Smooth muscle cell (in vitro differentiated cells): ENCODE measurements around the gene CMKLR1. TPM values are rescaled to one million over a fixed set of nuclear protein-coding genes. Genes with fewer than 3 reads are reported as not detected.

Source experiments
- DNase-seq: peaks from one replicate; lab custom pipeline; 2025; ENCODE audit not compliant: unreplicated experiment; lab: John Stamatoyannopoulos, UW
- H2AFZ ChIP-seq: fragments of 200-600 bp; sonication (generic); 2 replicates; pipeline ENCODE4 v1.6.0; 2016; ENCODE audit warnings: antibody characterized with exemption, low read depth, mild to moderate bottlenecking
- H3F3A ChIP-seq: fragments of 200-600 bp; sonication (generic); 2 replicates; pipeline ENCODE4 v1.6.0; 2017; ENCODE audit warnings: antibody characterized with exemption, low read depth
- H3K27ac ChIP-seq: fragments of 200-600 bp; sonication (generic); 2 replicates; pipeline ENCODE4 v1.5.1; 2016; ENCODE audit warnings: low read depth, mild to moderate bottlenecking
- H3K27me3 ChIP-seq: fragments of 200-600 bp; sonication (generic); 2 replicates; pipeline ENCODE4 v1.6.1; 2016; ENCODE audit warnings: low read depth, mild to moderate bottlenecking
- H3K36me3 ChIP-seq: fragments of 200-600 bp; sonication (generic); 2 replicates; pipeline ENCODE4 v1.5.1; 2016; ENCODE audit warnings: low read depth
- H3K4me1 ChIP-seq: fragments of 200-600 bp; sonication (generic); 2 replicates; pipeline ENCODE4 v1.5.1; 2016; ENCODE audit warnings: low read depth
- H3K4me2 ChIP-seq: fragments of 200-600 bp; sonication (generic); 2 replicates; pipeline ENCODE4 v1.6.0; 2016; ENCODE audit warnings: mild to moderate bottlenecking
- H3K4me3 ChIP-seq: fragments of 200-600 bp; sonication (generic); 2 replicates; pipeline ENCODE4 v1.5.1; 2016; ENCODE audit warnings: mild to moderate bottlenecking
- H3K79me2 ChIP-seq: fragments of 200-600 bp; sonication (generic); 2 replicates; pipeline ENCODE4 v1.6.0; 2016; ENCODE audit warnings: low read depth, mild to moderate bottlenecking
- H3K9ac ChIP-seq: fragments of 200-600 bp; sonication (generic); 2 replicates; pipeline ENCODE4 v1.6.0; 2016; ENCODE audit warnings: low read depth
- H3K9me3 ChIP-seq: fragments of 200-600 bp; sonication (generic); replicated peaks from 2 replicates; pipeline ENCODE4 v1.5.1; 2016; ENCODE audit warnings: low read depth
- H4K20me1 ChIP-seq: fragments of 200-600 bp; sonication (generic); 2 replicates; pipeline ENCODE4 v1.6.0; 2016; ENCODE audit warnings: low read depth
- CTCF ChIP-seq: fragments of 200-600 bp; sonication (generic); IDR thresholded peaks from 2 replicates; pipeline ENCODE4 v1.5.1; 2017; ENCODE audit warnings: borderline replicate concordance, mild to moderate bottlenecking, antibody characterized with exemption; ENCODE audit not compliant: insufficient read depth, poor library complexity, severe bottlenecking
- WGBS: methylation state at CpG from one replicate; pipeline ENCODE4 v1.1.7; 2016; ENCODE audit warnings: low lambda C conversion rate; 5-methylcytosine and 5-hydroxymethylcytosine counted together
- polyA plus RNA-seq: library from polyadenylated mRNA; unstranded; fragments of >200 nt; fragmentation: Nextera tagmentation; extraction: Ambion mirVana; gene quantifications from 2 replicates; pipeline ENCODE4 v1.2.1, GENCODE V29; 2016
- total RNA-seq: library from RNA; depleted of rRNA; stranded (reverse); fragments of >200 nt; gene quantifications from 2 replicates; pipeline ENCODE4 v1.2.3, GENCODE V29; 2014

The CMKLR1 gene
- total and polyA plus RNA-seq, 2 experiments from 2014 or later: 179 to 294 TPM

GRCh38 chr12:108310489-108310888 lies 28.6 kb downstream of the CMKLR1 start:
- no peaks in the 10 kb centered on the region for H3K4me1 ChIP-seq

GRCh38 chr12:108309674-108310312 lies 29.3 kb downstream of the CMKLR1 start:
- no peak overlapping the region for H3K4me3 ChIP-seq
- no peaks in the 10 kb centered on the region for H3K36me3 ChIP-seq
- no peak overlapping the region for H3K9ac ChIP-seq
- peaks cover 24% of the 10 kb centered on the region for H3F3A ChIP-seq
- 85% methylated on average over 2 of the region's 2 CpGs for WGBS
- H3K4me1 ChIP-seq: peaks cover 5% of the 10 kb centered on the region
- H3K27me3 ChIP-seq: no peaks in the 10 kb centered on the region
- H3K4me2 ChIP-seq: peak overlapping the region; percentile 49
- H3K9me3 ChIP-seq: no peaks in the 10 kb centered on the region
- no peak for DNase-seq
- H3K27ac ChIP-seq: peak overlapping the region; percentile 99
- TF ChIP-seq CTCF: no peak
- H4K20me1 ChIP-seq: no peaks in the 10 kb centered on the region
- H3K79me2 ChIP-seq: peaks cover 27% of the 10 kb centered on the region
- no peak overlapping the region for H2AFZ ChIP-seq

More at GRCh38 chr12:108310489-108310888, 28.6 kb downstream of the CMKLR1 start:
- Histone ChIP-seq H3K27ac (peak overlapping the region; percentile 99), H3K9me3 (no peaks in the 10 kb centered on the region), H3K79me2 (peaks cover 30% of the 10 kb centered on the region), H3F3A (peaks cover 25% of the 10 kb centered on the region), H4K20me1 (no peaks in the 10 kb centered on the region), H3K27me3 (no peaks in the 10 kb centered on the region), H3K4me3 (no peak overlapping the region), H3K9ac (no peak overlapping the region), H3K4me2 (no peak overlapping the region), H2AFZ (no peak overlapping the region), H3K36me3 (no peaks in the 10 kb centered on the region)
- 58% methylated on average over 6 of the region's 6 CpGs for WGBS
- TF ChIP-seq CTCF: no peak
- DNase-seq: no peak

GRCh38 chr12:108308395-108309085 lies 30.6 kb downstream of the CMKLR1 start:
- Histone ChIP-seq H3K4me1 (peaks cover 15% of the 10 kb centered on the region), H3F3A (peaks cover 14% of the 10 kb centered on the region), H4K20me1 (no peaks in the 10 kb centered on the region), H3K9ac (peak overlapping the region; percentile 79), H3K27me3 (no peaks in the 10 kb centered on the region), H3K9me3 (no peaks in the 10 kb centered on the region), H3K4me2 (peak overlapping the region; percentile 49), H3K4me3 (no peak overlapping the region), H3K79me2 (peaks cover 40% of the 10 kb centered on the region), H3K36me3 (no peaks in the 10 kb centered on the region), H3K27ac (peak overlapping the region; percentile 99), H2AFZ (no peak overlapping the region)
- 32% methylated on average over 10 of the region's 10 CpGs for WGBS
- no peak for TF ChIP-seq CTCF
- no peak for DNase-seq
